A549 (cell line): Measurements from ENCODE around the gene INHBA.

Source experiments
- HOXA7 ChIP-seq: fragments of 250-450 bp; sonication (Bioruptor Pico); IDR thresholded peaks from 2 replicates; pipeline ENCODE4 v1.5.0; 2020; ENCODE audit warnings: mild to moderate bottlenecking, moderate library complexity
- PBX3 ChIP-seq: IDR thresholded peaks from 2 replicates; pipeline ENCODE4 v1.6.1; 2012
- POLR2A ChIP-seq: IDR thresholded peaks from 2 replicates; pipeline ENCODE4 v1.6.1; 2012; ENCODE audit warnings: mild to moderate bottlenecking, low read length
- RAD21 ChIP-seq, 2 experiments: fragments of >200 bp in 1 of 2; sonication (Bioruptor Twin) in 1 of 2; formaldehyde crosslinking in 1 of 2; IDR thresholded peaks in 1 of 2; conservative IDR thresholded peaks in 1 of 2; 2 replicates in 1 of 2; 3 replicates in 1 of 2; pipeline ENCODE4 v1.6.1; 2012 to 2018; ENCODE audit warnings: inconsistent platforms in 1 of 2
- RFX5 ChIP-seq: fragments of 450-650 bp; IDR thresholded peaks from 2 replicates; pipeline ENCODE4 v1.7.1; 2014; ENCODE audit warnings: antibody characterized with exemption, mild to moderate bottlenecking, moderate library complexity
- SMC3 ChIP-seq: fragments of >200 bp; sonication (Bioruptor Twin); formaldehyde crosslinking; IDR thresholded peaks from 3 replicates; pipeline ENCODE4 v1.6.1; 2018; ENCODE audit warnings: inconsistent platforms
- TP53 ChIP-seq: fragments of 250-450 bp; sonication (Bioruptor Pico); IDR thresholded peaks from 2 replicates; pipeline ENCODE4 v1.5.0; 2021; ENCODE audit warnings: mild to moderate bottlenecking, moderate library complexity
- ZFP36 ChIP-seq: fragments of 450-650 bp; IDR thresholded peaks from 2 replicates; pipeline ENCODE4 v1.6.1; 2014; ENCODE audit warnings: borderline replicate concordance; ENCODE audit not compliant: partially characterized antibody
- TF ChIP-seq, protein P1 (sequence below): fragments of >200 bp; sonication (Bioruptor Twin); formaldehyde crosslinking; IDR thresholded peaks from 3 replicates; pipeline ENCODE4 v1.5.1; 2016

- TF ChIP-seq RFX5, result no peak
- TF ChIP-seq, protein P1, sequence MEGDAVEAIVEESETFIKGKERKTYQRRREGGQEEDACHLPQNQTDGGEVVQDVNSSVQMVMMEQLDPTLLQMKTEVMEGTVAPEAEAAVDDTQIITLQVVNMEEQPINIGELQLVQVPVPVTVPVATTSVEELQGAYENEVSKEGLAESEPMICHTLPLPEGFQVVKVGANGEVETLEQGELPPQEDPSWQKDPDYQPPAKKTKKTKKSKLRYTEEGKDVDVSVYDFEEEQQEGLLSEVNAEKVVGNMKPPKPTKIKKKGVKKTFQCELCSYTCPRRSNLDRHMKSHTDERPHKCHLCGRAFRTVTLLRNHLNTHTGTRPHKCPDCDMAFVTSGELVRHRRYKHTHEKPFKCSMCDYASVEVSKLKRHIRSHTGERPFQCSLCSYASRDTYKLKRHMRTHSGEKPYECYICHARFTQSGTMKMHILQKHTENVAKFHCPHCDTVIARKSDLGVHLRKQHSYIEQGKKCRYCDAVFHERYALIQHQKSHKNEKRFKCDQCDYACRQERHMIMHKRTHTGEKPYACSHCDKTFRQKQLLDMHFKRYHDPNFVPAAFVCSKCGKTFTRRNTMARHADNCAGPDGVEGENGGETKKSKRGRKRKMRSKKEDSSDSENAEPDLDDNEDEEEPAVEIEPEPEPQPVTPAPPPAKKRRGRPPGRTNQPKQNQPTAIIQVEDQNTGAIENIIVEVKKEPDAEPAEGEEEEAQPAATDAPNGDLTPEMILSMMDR, result no peak
- TF ChIP-seq RAD21 (conservative IDR thresholded peaks at IDR 0.05 in 1 of 2, IDR thresholded peaks at IDR 0.05 in 1 of 2), result no peak
- no peak for TF ChIP-seq SMC3
- TF ChIP-seq TP53, result no peak
- TF ChIP-seq HOXA7, result no peak
- TF ChIP-seq POLR2A, result no peak
- TF ChIP-seq ZFP36, result no peak
- TF ChIP-seq PBX3, result no peak
These were observed 3.5 kb upstream of the INHBA start for GRCh38 chr7:41706228-41706930.
